Inferior parietal cortex (tissue), 1 donor: ENCODE measurements around the gene PCNT.

Source experiments
- DNase-seq: peaks from one replicate; pipeline ENCODE4 v3.0.0-alpha.2; 2016; ENCODE audit errors: extremely low spot score

The PCNT gene, protein sequence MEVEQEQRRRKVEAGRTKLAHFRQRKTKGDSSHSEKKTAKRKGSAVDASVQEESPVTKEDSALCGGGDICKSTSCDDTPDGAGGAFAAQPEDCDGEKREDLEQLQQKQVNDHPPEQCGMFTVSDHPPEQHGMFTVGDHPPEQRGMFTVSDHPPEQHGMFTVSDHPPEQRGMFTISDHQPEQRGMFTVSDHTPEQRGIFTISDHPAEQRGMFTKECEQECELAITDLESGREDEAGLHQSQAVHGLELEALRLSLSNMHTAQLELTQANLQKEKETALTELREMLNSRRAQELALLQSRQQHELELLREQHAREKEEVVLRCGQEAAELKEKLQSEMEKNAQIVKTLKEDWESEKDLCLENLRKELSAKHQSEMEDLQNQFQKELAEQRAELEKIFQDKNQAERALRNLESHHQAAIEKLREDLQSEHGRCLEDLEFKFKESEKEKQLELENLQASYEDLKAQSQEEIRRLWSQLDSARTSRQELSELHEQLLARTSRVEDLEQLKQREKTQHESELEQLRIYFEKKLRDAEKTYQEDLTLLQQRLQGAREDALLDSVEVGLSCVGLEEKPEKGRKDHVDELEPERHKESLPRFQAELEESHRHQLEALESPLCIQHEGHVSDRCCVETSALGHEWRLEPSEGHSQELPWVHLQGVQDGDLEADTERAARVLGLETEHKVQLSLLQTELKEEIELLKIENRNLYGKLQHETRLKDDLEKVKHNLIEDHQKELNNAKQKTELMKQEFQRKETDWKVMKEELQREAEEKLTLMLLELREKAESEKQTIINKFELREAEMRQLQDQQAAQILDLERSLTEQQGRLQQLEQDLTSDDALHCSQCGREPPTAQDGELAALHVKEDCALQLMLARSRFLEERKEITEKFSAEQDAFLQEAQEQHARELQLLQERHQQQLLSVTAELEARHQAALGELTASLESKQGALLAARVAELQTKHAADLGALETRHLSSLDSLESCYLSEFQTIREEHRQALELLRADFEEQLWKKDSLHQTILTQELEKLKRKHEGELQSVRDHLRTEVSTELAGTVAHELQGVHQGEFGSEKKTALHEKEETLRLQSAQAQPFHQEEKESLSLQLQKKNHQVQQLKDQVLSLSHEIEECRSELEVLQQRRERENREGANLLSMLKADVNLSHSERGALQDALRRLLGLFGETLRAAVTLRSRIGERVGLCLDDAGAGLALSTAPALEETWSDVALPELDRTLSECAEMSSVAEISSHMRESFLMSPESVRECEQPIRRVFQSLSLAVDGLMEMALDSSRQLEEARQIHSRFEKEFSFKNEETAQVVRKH (N-terminal part only)

DNA sequence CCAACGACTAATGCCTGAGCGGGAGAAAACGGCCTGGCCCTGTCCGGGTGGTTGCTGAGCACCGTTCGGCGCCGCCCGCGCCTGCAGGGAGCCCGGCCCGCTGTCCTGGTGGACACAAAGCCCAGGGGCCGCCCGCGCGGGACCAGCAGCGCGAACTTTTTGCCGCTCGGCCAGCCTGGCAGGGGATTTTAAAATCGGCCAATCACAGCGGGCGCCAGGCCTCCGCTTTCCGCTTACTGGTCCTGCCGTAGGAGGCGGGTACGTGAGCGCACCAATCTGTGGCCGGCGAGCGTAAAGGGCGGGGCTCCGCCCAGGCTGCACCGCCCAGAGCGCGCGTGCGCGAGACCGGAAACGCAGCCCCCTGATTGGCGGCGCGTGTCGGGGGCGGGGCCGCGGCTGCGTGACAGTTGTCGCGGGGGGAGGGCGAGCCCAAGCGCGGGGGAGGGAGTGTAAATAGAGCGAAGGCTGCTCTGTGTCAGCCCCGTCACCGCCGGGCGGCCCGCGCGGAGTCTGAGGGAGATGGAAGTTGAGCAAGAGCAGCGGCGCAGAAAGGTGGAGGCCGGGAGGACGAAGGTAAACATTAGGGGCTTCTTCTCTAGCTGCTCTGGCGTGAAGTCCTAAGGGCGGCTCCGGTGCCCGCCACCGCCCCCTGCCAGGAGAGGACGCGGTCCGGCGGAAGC lies at the start of gene PCNT, which contains the start of gene C21orf58:
PCNT (plus strand) TSS at position 447 of the 680 bp plus-strand sequence; CDS start at position 520, 73 bp downstream.
C21orf58 (minus strand) TSS at position 161 of the 680 bp plus-strand sequence. CDS start 1,132 bp downstream, outside the sequence.
- peak; percentile 97 for DNase-seq

- DNase-seq = no peak
Observed at GRCh38 chr21:46274797-46275390, 49.1 kb upstream of the PCNT start.

- no peak for DNase-seq
Observed at GRCh38 chr21:46284077-46284644, 39.8 kb upstream of the PCNT start.

DNA sequence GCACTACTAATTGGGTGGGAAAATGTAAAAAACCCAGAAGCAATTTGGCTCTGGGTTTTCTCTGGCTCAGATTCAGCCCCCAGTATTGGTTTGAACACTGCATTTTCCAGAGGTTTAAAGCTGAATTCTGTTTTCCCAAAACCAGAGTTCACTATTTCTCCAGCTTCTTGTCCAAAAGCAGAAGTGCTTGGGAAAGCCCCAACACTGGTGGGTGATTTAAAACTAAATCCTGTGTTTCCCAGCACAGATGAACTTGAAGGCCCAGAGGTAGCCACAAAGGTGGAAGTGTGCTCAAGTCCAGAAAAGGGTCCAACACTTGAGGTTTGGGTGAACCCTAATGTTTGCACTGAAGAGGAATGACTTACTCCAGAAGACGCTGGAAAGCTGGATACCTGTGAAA lies 39.2 kb upstream of the PCNT start:
- no peak for DNase-seq

- DNase-seq = no peak
Observed at GRCh38 chr21:46285206-46285661, 38.7 kb upstream of the PCNT start, which contains the start of gene MCM3AP. Gene MCM3AP, minus strand, starts transcription at chr21:46285611. Its CDS starts 325 bp downstream, at chr21:46285286.

- DNase-seq = peak; percentile 90
Observed at GRCh38 chr21:46285761-46286647, 38.0 kb upstream of the PCNT start, which contains the start of gene YBEY. Gene YBEY, plus strand, starts transcription at chr21:46286342. Its CDS starts 572 bp downstream, at chr21:46286914.

DNA sequence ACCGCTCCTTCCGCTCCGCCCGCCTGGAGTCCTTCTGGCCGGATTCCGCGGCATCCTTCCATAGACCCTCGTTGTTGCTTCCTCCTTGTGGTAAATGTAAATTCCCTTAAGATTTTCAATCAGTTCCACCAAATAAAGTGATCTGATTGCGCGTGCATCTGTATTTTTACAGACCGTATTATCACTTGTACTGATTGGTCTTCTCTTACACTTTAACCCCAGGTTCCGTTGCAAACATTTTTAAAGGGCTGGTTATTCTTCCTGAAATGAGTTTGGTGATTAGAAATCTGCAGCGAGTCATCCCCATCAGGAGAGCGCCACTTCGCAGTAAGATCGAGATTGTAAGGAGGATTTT lies 37.3 kb upstream of the PCNT start:
- DNase-seq = peak; percentile 55

GRCh38 chr21:46287541-46287940 lies 36.4 kb upstream of the PCNT start:
- no peak for DNase-seq

- DNase-seq = no peak
Observed at GRCh38 chr21:46289655-46290179, 34.2 kb upstream of the PCNT start.

- DNase-seq = no peak
Observed at GRCh38 chr21:46291561-46291960, 32.4 kb upstream of the PCNT start.

- DNase-seq = peak; percentile 2
Observed at GRCh38 chr21:46294647-46295176, 29.2 kb upstream of the PCNT start.

DNA sequence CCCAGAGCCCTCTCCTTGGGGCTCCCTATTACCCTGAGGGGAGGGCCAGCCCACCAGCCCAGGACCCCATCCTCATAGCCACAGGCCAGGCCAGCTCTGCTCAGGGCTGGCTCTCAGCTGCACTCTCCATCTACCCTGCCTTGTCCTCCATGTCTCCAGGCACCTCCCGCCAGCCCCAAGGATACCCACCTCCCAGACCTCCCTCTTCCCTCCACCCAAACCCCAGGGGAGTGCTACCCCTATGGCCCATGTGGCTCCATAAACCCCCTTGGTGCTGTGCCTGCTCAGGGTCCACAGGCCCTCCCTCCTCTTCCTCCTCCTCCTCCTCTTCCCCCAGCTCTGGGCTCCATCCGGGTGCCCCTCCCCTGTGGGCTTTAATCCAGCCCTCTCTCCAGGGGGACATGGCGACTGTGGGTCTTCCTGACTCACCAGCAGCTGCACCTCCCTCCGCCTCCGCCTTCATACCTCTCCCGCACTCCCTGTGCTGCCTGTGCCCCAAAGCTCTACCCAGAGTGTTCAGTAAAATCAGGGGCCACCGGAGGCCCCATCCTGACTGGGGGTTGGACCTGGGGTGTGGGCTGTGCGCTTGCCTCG lies 28.7 kb upstream of the PCNT start:
- DNase-seq = no peak

GRCh38 chr21:46295996-46296752 lies 27.8 kb upstream of the PCNT start:
- DNase-seq = no peak

GRCh38 chr21:46297338-46298271 lies 26.4 kb upstream of the PCNT start:
- no peak for DNase-seq

DNA sequence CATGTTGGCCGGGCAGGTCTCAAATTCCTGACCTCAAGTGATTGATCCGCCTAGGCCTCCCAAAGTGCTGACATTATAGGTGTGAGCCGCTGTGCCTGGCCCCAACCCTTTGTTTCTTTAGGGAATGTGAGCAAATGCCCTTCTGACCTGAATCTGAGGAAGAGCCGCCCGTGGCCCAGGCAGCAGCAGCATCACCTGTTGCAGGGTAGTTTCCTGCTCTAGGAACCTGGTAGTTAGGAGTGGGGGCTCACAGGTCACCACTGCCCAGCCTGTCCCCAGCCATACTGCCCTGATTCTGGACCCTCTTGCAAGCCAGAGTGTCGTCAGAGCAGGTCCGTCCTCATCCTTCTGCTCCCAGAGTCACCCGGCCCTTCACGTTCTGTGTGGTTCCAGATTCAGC lies 24.8 kb upstream of the PCNT start:
- no peak for DNase-seq

DNA sequence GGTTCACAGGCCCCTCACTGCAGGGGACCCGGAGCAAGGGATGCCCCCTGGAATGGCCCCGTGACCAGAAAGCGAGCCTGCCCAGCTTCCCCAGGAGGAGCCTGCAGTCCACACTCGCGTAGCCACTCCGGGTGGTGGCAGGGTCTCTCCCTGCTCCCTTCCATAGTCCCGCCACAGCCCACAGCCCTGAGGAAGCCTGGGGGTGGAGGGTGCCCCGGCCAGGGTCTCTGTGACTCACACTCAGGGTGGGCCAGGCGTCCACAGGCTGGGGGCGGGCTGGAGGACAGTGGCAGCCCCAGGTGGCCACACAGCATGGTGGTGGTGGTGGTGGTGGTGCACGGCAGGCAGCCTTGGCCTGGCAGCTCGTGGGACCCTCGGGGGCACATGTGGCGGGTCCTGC lies 22.2 kb upstream of the PCNT start:
- DNase-seq = no peak
